ENCODE data around the gene PAPSS1.

PAPSS1 gene

DNA sequence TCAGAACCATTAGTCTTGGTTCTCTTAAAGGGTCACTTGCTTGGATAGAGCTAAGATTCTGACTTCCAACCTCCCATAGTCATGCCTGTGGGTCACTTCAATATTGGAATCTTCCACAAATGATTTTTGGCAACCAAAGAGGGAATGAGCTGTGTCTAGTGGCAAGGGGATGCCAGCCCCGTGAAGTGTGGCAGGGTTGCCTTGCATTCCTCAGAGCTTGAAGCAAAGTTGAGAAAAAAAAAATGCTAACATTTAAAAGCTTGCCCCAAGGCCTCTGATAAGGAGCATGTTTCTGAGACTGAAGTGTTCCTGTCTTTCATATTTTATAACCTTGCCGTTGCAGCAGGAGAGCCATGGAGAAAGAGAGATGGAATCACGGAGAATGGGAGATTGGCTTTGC, 120.2 kb downstream of the PAPSS1 start:
- H3K27ac Mint-ChIP-seq, result no peak overlapping the region
- H3K9me3 Mint-ChIP-seq, result no peaks in the 10 kb centered on the region
- H3K36me3 Mint-ChIP-seq (ENCODE audit: low read depth), result no peaks in the 10 kb centered on the region
- H3K4me1 Mint-ChIP-seq (ENCODE audit: low read depth), result no peaks in the 10 kb centered on the region
- H3K27me3 Mint-ChIP-seq, result peaks cover 2% of the 10 kb centered on the region
- H3K4me3 Mint-ChIP-seq, result no peak overlapping the region

DNA sequence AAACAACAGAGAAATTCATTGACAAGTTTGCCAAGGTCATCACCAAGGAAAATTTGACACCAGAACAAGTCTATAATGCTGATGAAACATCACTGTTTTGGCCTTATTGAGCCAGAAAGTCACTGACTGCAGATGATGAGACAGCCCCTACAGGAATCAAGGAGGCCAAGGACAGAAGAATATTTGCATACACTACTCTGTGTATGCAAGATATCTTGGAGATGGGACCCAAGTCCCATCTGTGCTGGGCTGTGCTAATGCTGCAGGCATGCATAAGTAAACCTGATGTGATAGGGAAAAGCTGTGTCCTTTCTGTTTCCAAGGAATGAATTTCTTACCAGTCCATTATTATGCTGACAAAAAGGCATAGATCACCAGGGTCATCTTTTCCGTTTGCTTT, 126.8 kb downstream of the PAPSS1 start:
- no peak overlapping the region for H3K27ac Mint-ChIP-seq
- H3K4me1 Mint-ChIP-seq (ENCODE audit: low read depth), result no peaks in the 10 kb centered on the region
- H3K4me3 Mint-ChIP-seq, result no peak overlapping the region
- no peaks in the 10 kb centered on the region for H3K36me3 Mint-ChIP-seq (ENCODE audit: low read depth)
- peaks cover 8% of the 10 kb centered on the region for H3K9me3 Mint-ChIP-seq
- peaks cover 6% of the 10 kb centered on the region for H3K27me3 Mint-ChIP-seq

DNA sequence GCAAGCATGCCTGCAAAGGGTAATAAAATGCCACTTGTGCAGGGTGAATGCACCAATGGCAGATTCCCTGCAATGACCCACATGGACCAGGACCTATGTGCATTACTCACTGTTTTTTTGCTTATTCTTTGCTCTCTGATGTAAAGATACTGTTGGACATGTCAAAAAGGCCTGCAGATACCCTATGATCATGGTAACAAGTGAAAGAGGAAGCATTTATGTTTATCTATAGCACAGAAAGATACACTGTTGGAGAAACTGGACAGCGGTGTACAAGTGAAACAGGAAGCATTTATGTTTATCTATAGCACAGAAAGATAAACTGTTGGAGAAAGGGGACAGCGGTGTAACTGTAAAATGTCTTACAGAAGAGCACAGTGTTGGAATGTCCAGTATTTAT, 127.5 kb downstream of the PAPSS1 start:
- Mint-ChIP-seq H3K4me1 (ENCODE audit: low read depth) (no peaks in the 10 kb centered on the region), H3K27me3 (peaks cover 6% of the 10 kb centered on the region), H3K36me3 (ENCODE audit: low read depth) (no peaks in the 10 kb centered on the region), H3K4me3 (no peak overlapping the region), H3K27ac (no peak overlapping the region), H3K9me3 (peaks cover 8% of the 10 kb centered on the region)

DNA sequence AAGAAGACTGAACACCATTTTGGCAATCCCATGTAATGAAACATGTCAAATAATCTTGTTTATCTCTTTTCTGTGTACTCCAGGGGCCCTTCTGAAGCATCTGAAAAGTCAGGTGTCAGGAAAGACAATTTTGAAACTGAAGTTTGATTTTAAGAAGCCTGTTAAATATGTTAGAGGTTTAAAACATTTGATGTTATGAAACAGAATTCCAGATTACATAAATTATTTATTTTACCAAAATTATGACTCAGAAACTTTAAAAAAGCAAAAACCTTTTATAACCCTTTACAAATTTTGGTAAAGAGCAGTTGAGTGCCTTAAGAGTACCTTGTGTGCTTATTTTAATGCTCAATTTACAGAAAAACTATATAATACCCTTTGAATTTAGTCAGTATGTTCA, 130.8 kb downstream of the PAPSS1 start:
- H3K4me1 Mint-ChIP-seq (ENCODE audit: low read depth), result no peaks in the 10 kb centered on the region

DNA sequence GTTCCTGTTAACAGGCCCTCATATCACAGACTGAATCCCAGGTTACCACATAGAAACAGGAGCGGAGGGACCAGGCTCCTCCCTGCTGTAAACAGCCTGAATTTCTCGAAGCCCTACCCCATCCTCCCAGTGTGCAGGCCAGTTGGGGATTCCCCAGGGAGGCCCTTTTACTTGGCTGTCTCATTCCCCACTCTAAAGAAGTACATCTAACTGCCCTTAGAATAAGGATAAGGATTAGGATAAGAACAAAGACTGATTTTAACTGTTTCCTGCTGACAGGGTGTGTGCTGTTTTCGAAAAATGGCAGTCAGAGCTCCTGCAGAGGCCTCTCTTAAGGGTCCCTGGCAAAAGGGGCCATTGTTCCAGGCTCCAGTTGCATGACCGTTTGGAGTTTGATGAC, 133.7 kb downstream of the PAPSS1 start:
- Mint-ChIP-seq H3K4me3 (no peak overlapping the region), H3K36me3 (ENCODE audit: low read depth) (no peaks in the 10 kb centered on the region), H3K4me1 (ENCODE audit: low read depth) (no peaks in the 10 kb centered on the region), H3K27ac (no peak overlapping the region), H3K9me3 (peaks cover 9% of the 10 kb centered on the region), H3K27me3 (peaks cover 5% of the 10 kb centered on the region)

More for the DNA sequence above, 130.8 kb downstream of the PAPSS1 start:
- no peaks in the 10 kb centered on the region for H3K36me3 Mint-ChIP-seq (ENCODE audit: low read depth)
- H3K27me3 Mint-ChIP-seq, result peaks cover 3% of the 10 kb centered on the region
- H3K4me3 Mint-ChIP-seq, result no peak overlapping the region
- no peak overlapping the region for H3K27ac Mint-ChIP-seq
- H3K9me3 Mint-ChIP-seq, result peaks cover 8% of the 10 kb centered on the region

DNA sequence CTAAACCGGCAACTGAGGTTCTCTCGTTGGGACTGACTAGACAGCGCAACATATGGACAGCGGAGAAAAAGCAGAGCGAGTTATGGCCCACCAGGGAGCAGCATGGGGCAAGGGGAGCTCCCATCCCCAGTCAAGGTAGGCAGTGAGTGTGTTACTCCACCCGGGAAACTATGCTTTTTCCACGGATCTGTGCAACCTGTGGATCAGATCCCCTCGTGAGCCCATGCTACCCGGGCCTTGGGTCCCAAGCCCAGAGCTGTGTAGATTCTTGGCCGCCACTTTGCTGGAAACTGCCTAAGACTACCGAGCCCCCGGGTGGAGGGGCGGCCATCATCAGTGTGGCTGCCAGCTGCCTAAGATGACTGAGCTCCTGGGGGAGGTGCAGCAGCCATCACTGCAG, 140.9 kb downstream of the PAPSS1 start:
- Mint-ChIP-seq H3K27ac (no peak overlapping the region), H3K4me1 (ENCODE audit: low read depth) (no peaks in the 10 kb centered on the region), H3K36me3 (ENCODE audit: low read depth) (no peaks in the 10 kb centered on the region), H3K9me3 (peaks cover 10% of the 10 kb centered on the region), H3K27me3 (peaks cover 22% of the 10 kb centered on the region), H3K4me3 (no peak overlapping the region)

DNA sequence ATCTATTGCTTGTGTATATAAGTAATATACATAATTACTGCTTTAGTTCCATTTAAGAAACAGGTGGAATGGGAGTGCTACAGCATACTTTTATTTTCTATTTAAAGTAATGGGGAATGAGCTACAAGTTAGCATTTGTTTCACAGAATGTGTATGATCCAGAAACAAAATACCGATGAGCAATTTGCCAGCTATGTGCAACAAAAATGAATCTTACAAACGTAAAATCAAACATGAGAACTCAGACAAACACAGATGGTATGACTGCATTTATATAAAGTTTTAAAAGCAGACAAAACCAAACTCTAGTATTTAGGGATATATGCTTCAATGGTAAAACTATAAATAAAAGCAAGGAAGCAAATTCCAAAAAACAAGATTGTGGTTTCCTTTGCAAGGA, 141.7 kb downstream of the PAPSS1 start:
- Mint-ChIP-seq H3K9me3 (peaks cover 10% of the 10 kb centered on the region), H3K4me1 (ENCODE audit: low read depth) (no peaks in the 10 kb centered on the region), H3K4me3 (no peak overlapping the region), H3K36me3 (ENCODE audit: low read depth) (no peaks in the 10 kb centered on the region), H3K27ac (no peak overlapping the region), H3K27me3 (peaks cover 22% of the 10 kb centered on the region)

DNA sequence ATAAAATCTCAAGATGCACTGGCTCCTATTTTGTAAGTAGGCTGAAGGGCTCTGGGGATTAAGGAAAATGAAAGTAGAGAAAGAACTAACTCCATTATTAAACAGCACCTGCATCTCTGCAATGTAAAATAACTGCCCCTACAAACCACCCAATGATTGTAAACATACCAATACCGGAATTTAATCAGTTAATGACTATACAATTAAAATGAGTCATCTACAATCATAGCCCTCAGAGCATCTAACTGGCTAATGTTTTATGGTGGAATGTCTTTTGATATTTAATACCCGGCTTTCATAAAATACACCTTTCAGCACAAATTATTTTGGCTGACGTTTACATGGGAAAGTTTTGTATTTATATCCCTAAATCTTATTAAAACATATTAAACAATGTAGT, 142.3 kb downstream of the PAPSS1 start:
- peaks cover 22% of the 10 kb centered on the region for H3K27me3 Mint-ChIP-seq
- no peak overlapping the region for H3K4me3 Mint-ChIP-seq
- H3K4me1 Mint-ChIP-seq (ENCODE audit: low read depth), result no peaks in the 10 kb centered on the region
- no peaks in the 10 kb centered on the region for H3K36me3 Mint-ChIP-seq (ENCODE audit: low read depth)
- no peak overlapping the region for H3K27ac Mint-ChIP-seq
- peaks cover 10% of the 10 kb centered on the region for H3K9me3 Mint-ChIP-seq

DNA sequence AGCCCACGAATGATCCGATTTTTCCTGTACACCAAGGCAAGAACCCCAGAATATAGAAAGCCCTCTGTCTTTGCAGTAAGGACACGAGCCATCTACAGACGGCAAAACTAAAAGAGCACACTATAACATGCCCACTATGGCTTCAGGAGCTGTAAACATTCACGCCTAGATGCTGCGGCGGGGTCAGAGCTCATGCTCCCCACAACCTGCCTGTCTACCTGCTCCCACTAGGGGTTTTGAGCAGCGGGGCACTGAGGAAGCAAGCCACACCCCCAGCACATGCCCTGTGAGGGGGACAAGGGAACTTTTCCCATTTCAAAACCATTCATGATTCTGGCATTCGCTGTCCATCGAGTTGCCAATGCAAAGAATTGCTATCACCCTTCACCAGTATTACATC, 144.8 kb downstream of the PAPSS1 start:
- H3K27ac Mint-ChIP-seq, result no peak overlapping the region
- no peaks in the 10 kb centered on the region for H3K4me1 Mint-ChIP-seq (ENCODE audit: low read depth)
- H3K27me3 Mint-ChIP-seq, result peaks cover 13% of the 10 kb centered on the region
- no peaks in the 10 kb centered on the region for H3K36me3 Mint-ChIP-seq (ENCODE audit: low read depth)
- peaks cover 1% of the 10 kb centered on the region for H3K9me3 Mint-ChIP-seq
- no peak overlapping the region for H3K4me3 Mint-ChIP-seq

DNA sequence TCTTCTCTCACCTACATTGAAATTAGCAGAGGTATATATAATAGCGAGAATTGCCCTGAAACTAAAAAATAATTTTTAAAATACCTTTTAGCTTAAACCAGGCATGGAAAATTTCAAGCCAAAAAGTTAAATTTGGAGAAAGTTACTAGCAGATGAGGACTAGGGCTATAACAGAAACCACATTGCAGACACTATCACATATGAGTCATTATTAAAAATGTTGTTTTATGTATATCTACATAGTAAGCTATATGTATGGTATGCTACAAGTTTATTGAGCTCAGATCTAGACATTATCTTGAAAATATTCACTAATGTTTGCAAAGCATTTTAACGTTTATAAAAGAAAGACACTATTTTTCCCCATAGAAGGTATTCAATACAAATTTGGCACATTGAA, 147.8 kb downstream of the PAPSS1 start:
- H3K4me3 Mint-ChIP-seq, result no peak overlapping the region
- H3K27ac Mint-ChIP-seq, result no peak overlapping the region
- H3K27me3 Mint-ChIP-seq, result peaks cover 16% of the 10 kb centered on the region
- H3K9me3 Mint-ChIP-seq, result peaks cover 5% of the 10 kb centered on the region
- H3K36me3 Mint-ChIP-seq (ENCODE audit: low read depth), result no peaks in the 10 kb centered on the region
- no peaks in the 10 kb centered on the region for H3K4me1 Mint-ChIP-seq (ENCODE audit: low read depth)

DNA sequence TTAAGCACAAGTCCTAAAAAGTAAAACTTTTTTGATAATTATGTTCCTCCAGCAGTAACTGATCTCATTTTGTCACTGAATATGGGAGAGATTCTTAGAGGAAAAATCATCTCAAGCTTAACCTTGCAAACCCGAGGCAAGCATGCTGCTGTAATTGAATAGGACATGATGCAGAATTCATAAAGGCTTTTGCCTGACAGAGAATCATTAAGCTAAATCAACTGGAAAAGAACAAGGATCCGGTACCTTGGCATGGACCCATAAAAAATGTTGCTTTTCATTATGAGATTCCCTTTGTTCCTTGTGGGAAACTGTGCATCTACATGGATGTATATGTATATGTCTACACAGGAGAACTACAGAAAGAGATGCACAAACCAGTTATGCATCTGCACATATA, 149.1 kb downstream of the PAPSS1 start:
- H3K4me3 Mint-ChIP-seq, result no peak overlapping the region
- H3K36me3 Mint-ChIP-seq (ENCODE audit: low read depth), result no peaks in the 10 kb centered on the region
- no peaks in the 10 kb centered on the region for H3K4me1 Mint-ChIP-seq (ENCODE audit: low read depth)
- peaks cover 13% of the 10 kb centered on the region for H3K9me3 Mint-ChIP-seq
- H3K27ac Mint-ChIP-seq, result no peak overlapping the region
- H3K27me3 Mint-ChIP-seq, result peaks cover 13% of the 10 kb centered on the region

DNA sequence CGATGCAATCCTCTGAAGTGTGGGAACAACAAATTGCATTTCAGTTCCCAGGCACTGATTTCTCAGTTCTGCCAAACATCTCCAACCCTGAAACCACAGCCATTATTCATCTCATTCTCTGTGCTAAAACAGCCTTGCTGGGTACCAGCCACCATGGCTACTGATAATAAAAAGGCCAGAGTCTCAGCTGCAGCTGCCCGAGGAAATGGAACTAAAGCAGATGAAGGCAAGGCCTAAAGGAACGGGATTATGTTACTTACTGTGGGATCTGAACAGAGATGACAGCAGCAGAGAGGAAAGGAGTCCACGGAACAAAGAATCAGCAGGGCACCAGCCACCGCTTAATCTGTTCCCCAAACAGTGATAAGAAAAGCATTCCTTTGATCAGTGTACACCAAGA, 155.7 kb downstream of the PAPSS1 start:
- Mint-ChIP-seq H3K27me3 (peaks cover 19% of the 10 kb centered on the region), H3K36me3 (ENCODE audit: low read depth) (no peaks in the 10 kb centered on the region)

More for the DNA sequence above, 155.7 kb downstream of the PAPSS1 start:
- Mint-ChIP-seq H3K9me3 (peaks cover 13% of the 10 kb centered on the region), H3K4me1 (ENCODE audit: low read depth) (no peaks in the 10 kb centered on the region), H3K4me3 (no peak overlapping the region), H3K27ac (no peak overlapping the region)

Data from stimulated activated naive CD8-positive, alpha-beta T cell treated with anti-CD3 and anti-CD28 coated beads, Interleukin-15, Interleukin-2, amounts not matched to agents 100 ng/mL and 50 ng/mL, for 24 hours (primary cell).